H9 (cell line): ENCODE data around the gene DPP6. TPM values are rescaled to one million over a fixed set of nuclear protein-coding genes. Genes with fewer than 3 reads are reported as not detected.

Experiments
- DNase-seq: peaks from one replicate; pipeline ENCODE4 v3.0.0-alpha.2; 2017
- H2AFZ ChIP-seq: one replicate; pipeline ENCODE4 v1.6.1; 2013; ENCODE audit warnings: mild to moderate bottlenecking, low read length, control low read depth, moderate library complexity
- H2AK5ac ChIP-seq: 2 replicates; pipeline ENCODE4 v1.6.1; 2013; ENCODE audit warnings: low read length, control low read depth, mixed read lengths; ENCODE audit not compliant: insufficient read length
- H2BK120ac ChIP-seq: one replicate; pipeline ENCODE4 v1.6.1; 2013; ENCODE audit warnings: low read depth, mild to moderate bottlenecking, low read length, control low read depth, inconsistent platforms; ENCODE audit not compliant: poor library complexity, severe bottlenecking
- H2BK12ac ChIP-seq: 2 replicates; pipeline ENCODE4 v1.6.1; 2013; ENCODE audit warnings: low read length, control low read depth, mixed read lengths, low read depth; ENCODE audit not compliant: insufficient read length
- H2BK15ac ChIP-seq: 2 replicates; pipeline ENCODE4 v1.6.1; 2013; ENCODE audit warnings: low read depth, low read length, control low read depth
- H2BK20ac ChIP-seq: one replicate; pipeline ENCODE4 v1.6.1; 2013; ENCODE audit warnings: low read depth, mild to moderate bottlenecking, low read length, control low read depth, inconsistent platforms; ENCODE audit not compliant: poor library complexity, severe bottlenecking
- H2BK5ac ChIP-seq: 2 replicates; pipeline ENCODE4 v1.6.1; 2013; ENCODE audit warnings: low read length, control low read depth, mixed read lengths; ENCODE audit not compliant: insufficient read length
- H3K14ac ChIP-seq: 2 replicates; pipeline ENCODE4 v1.6.1; 2013; ENCODE audit warnings: low read length, control low read depth; ENCODE audit not compliant: insufficient read depth
- H3K18ac ChIP-seq: 2 replicates; pipeline ENCODE4 v1.6.1; 2013; ENCODE audit warnings: low read depth, mild to moderate bottlenecking, mixed read lengths, low read length, control low read depth; ENCODE audit not compliant: insufficient read length
- H3K23ac ChIP-seq: 2 replicates; pipeline ENCODE4 v1.6.1; 2013; ENCODE audit warnings: low read length, control low read depth, mixed read lengths, low read depth; ENCODE audit not compliant: insufficient read length
- H3K23me2 ChIP-seq: 2 replicates; pipeline ENCODE4 v1.6.1; 2013; ENCODE audit warnings: low read depth, mild to moderate bottlenecking, mixed read lengths, low read length, control low read depth; ENCODE audit not compliant: insufficient read length, poor library complexity, severe bottlenecking
- H3K27ac ChIP-seq: 2 replicates; pipeline ENCODE4 v1.5.1; 2013; ENCODE audit warnings: low read length, control low read depth, mixed read lengths, low read depth; ENCODE audit not compliant: insufficient read length
- H3K27me3 ChIP-seq: 2 replicates; pipeline ENCODE4 v1.6.1; 2013; ENCODE audit warnings: low read length, control low read depth, inconsistent platforms; ENCODE audit not compliant: insufficient read depth
- H3K4ac ChIP-seq: 2 replicates; pipeline ENCODE4 v1.6.1; 2013; ENCODE audit warnings: low read depth, mild to moderate bottlenecking, control low read depth, inconsistent platforms, low read length, moderate library complexity
- H3K4me1 ChIP-seq: 2 replicates; pipeline ENCODE4 v1.6.1; 2013; ENCODE audit warnings: low read length, control low read depth, inconsistent platforms; ENCODE audit not compliant: insufficient read depth
- H3K4me2 ChIP-seq: 2 replicates; pipeline ENCODE4 v1.6.1; 2013; ENCODE audit warnings: low read length, control low read depth, mixed read lengths; ENCODE audit not compliant: insufficient read length, insufficient read depth
- H3K56ac ChIP-seq: 2 replicates; pipeline ENCODE4 v1.6.1; 2013; ENCODE audit warnings: low read depth, mild to moderate bottlenecking, mixed read lengths, low read length, control low read depth; ENCODE audit not compliant: insufficient read length
- H3K79me1 ChIP-seq: 2 replicates; pipeline ENCODE4 v1.6.1; 2013; ENCODE audit warnings: low read depth, mild to moderate bottlenecking, moderate library complexity, low read length, control low read depth, inconsistent platforms; ENCODE audit not compliant: insufficient read depth, poor library complexity, severe bottlenecking
- H3K79me2 ChIP-seq: 2 replicates; pipeline ENCODE4 v1.6.1; 2013; ENCODE audit warnings: low read length, control low read depth, inconsistent platforms; ENCODE audit not compliant: insufficient read depth
- H3K9ac ChIP-seq: 2 replicates; pipeline ENCODE4 v1.6.1; 2013; ENCODE audit warnings: low read length, control low read depth, mixed read lengths; ENCODE audit not compliant: insufficient read length; ENCODE audit errors: extremely low read depth
- H3K9me3 ChIP-seq: one replicate; pipeline ENCODE4 v1.6.1; 2013; ENCODE audit warnings: low read depth, low read length, inconsistent platforms; ENCODE audit not compliant: control insufficient read depth
- H3T11ph ChIP-seq: one replicate; pipeline ENCODE4 v1.6.1; 2013; ENCODE audit warnings: mild to moderate bottlenecking, low read length, control low read depth, inconsistent platforms
- H4K20me1 ChIP-seq: one replicate; pipeline ENCODE4 v1.6.1; 2013; ENCODE audit not compliant: control insufficient read depth, insufficient read length, insufficient read depth
- H4K5ac ChIP-seq: 2 replicates; pipeline ENCODE4 v1.6.1; 2013; ENCODE audit warnings: low read depth, mild to moderate bottlenecking, mixed read lengths, low read length, control low read depth; ENCODE audit not compliant: insufficient read length
- H4K8ac ChIP-seq: replicated peaks from 2 replicates; pipeline ENCODE4 v1.6.1; 2013; ENCODE audit warnings: low read length, control low read depth, mixed read lengths, low read depth; ENCODE audit not compliant: insufficient read length
- H4K91ac ChIP-seq: 2 replicates; pipeline ENCODE4 v1.6.1; 2013; ENCODE audit warnings: low read depth, mild to moderate bottlenecking, moderate library complexity, mixed read lengths, low read length, control low read depth; ENCODE audit not compliant: insufficient read length
- H3K27ac Mint-ChIP-seq, 3 experiments: 2 replicates in 2 of 3; 3 replicates in 1 of 3; pipeline ENCODE4 v1.8.0; 2020 to 2021; ENCODE audit warnings: mixed read lengths in 3 of 3, mild to moderate bottlenecking in 1 of 3, moderate library complexity in 1 of 3
- H3K27me3 Mint-ChIP-seq: 2 replicates; pipeline ENCODE4 v1.8.0; 2021; ENCODE audit warnings: low read depth, mild to moderate bottlenecking, moderate library complexity, mixed read lengths
- H3K36me3 Mint-ChIP-seq, 3 experiments: 2 replicates in 2 of 3; 3 replicates in 1 of 3; pipeline ENCODE4 v1.8.0; 2020 to 2021; ENCODE audit warnings: low read depth in 3 of 3, mixed read lengths in 3 of 3; ENCODE audit not compliant: insufficient read depth in 1 of 3
- H3K4me1 Mint-ChIP-seq, 2 experiments: 2 replicates each; pipeline ENCODE4 v1.8.0; 2020; ENCODE audit warnings: mixed read lengths in 2 of 2
- H3K4me3 Mint-ChIP-seq, 2 experiments: 2 replicates in 1 of 2; 3 replicates in 1 of 2; pipeline ENCODE4 v1.8.0; 2020 to 2021; ENCODE audit warnings: mild to moderate bottlenecking in 2 of 2, mixed read lengths in 2 of 2, moderate library complexity in 1 of 2
- H3K9me3 Mint-ChIP-seq, 2 experiments: 2 replicates in 1 of 2; 3 replicates in 1 of 2; pipeline ENCODE4 v1.8.0; 2020; ENCODE audit warnings: mild to moderate bottlenecking in 2 of 2, mixed read lengths in 2 of 2, moderate library complexity in 1 of 2
- CTCF ChIP-seq: fragments of 200-600 bp; sonication (generic); conservative IDR thresholded peaks from 3 replicates; pipeline ENCODE4 v1.8.0; 2021; ENCODE audit warnings: antibody characterized with exemption, mild to moderate bottlenecking
- WGBS: extraction: QIAGEN DNeasy Blood & Tissue Kit; methylation state at CpG from one replicate; pipeline ENCODE4 v1.1.7; 2013; ENCODE audit warnings: missing lambda C conversion rate, low lambda C conversion rate, mixed read lengths; ENCODE audit not compliant: insufficient read length; ENCODE audit errors: extremely low coverage; 5-methylcytosine and 5-hydroxymethylcytosine counted together
- total RNA-seq: library from RNA; stranded (reverse); gene quantifications from 2 replicates; pipeline ENCODE4 v1.2.1, GENCODE V29; 2021

Gene DPP6
- total RNA-seq, 1 experiment from 2014 or later: 4.5 TPM

- Histone ChIP-seq H2BK12ac (no peak overlapping the region), H2AK5ac (no peak overlapping the region), H3K79me1 (no peaks in the 10 kb centered on the region), H4K8ac (no peak overlapping the region), H2AFZ (no peak overlapping the region), H3K4me2 (no peak overlapping the region), H4K91ac (no peak overlapping the region), H3K56ac (no peak overlapping the region), H3K23ac (no peak overlapping the region), H3K27ac (no peak overlapping the region), H2BK5ac (no peak overlapping the region), H3K4ac (no peak overlapping the region), H2BK15ac (no peak overlapping the region), H4K5ac (no peak overlapping the region), H2BK20ac (no peak overlapping the region), H3K9me3 (no peaks in the 10 kb centered on the region), H3K9ac (no peak overlapping the region), H3K27me3 (no peaks in the 10 kb centered on the region), H4K20me1 (no peaks in the 10 kb centered on the region), H3K79me2 (no peaks in the 10 kb centered on the region), H3T11ph (no peak overlapping the region), H2BK120ac (no peak overlapping the region), H3K14ac (no peak overlapping the region; the same call in 1 of the 2 replicates), H3K4me1 (no peaks in the 10 kb centered on the region), H3K23me2 (no peaks in the 10 kb centered on the region), H3K18ac (no peak overlapping the region)
- H3K27ac Mint-ChIP-seq: no peak overlapping the region
- WGBS: no CpG with 5 or more reads among the region's 3 CpGs
- H3K4me1 Mint-ChIP-seq: 0 out of 4 replicates have a peak, but pooled peaks cover 0 to 2% of the 10 kb centered on the region in 2 experiments
- no peak overlapping the region for H3K4me3 Mint-ChIP-seq
- H3K36me3 Mint-ChIP-seq: peaks cover 0 to 2% (median 0%) of the 10 kb centered on the region in 3 experiments; a peak in 2 of 7 replicates
- H3K9me3 Mint-ChIP-seq: no peaks in the 10 kb centered on the region
- TF ChIP-seq CTCF: no peak
- H3K27me3 Mint-ChIP-seq: 0 out of 2 replicates have a peak, but pooled peaks cover 1% of the 10 kb centered on the region
- no peak for DNase-seq
Measured at GRCh38 chr7:154804449-154804848, 752.3 kb downstream of the DPP6 start.
